Right forelimb (tissue), 1 donor: ENCODE measurements around the gene UBASH3B.

Source experiments
- DNase-seq: peaks from one replicate; pipeline ENCODE4 v3.0.0-alpha.2; 2018

The UBASH3B gene

DNA sequence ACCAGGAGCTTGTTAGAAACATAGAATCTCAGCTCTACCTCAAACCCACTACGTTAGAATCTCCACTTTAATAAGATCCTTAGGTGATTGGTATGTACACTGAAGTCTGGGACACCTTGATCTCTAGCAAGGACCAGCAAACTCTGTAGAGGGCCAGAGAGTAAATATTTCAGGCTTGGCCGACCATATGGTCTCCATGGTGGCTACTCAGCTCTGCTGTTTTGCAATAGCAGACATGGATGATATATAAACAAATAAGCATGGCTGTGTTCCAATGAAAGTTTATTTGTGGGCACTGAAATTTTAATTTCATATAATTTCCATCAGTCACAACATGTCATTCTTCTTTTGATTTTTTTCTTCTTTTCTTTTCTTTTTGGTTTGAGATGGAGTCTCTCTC, 23.9 kb downstream of the UBASH3B start:
- no peak for DNase-seq

DNA sequence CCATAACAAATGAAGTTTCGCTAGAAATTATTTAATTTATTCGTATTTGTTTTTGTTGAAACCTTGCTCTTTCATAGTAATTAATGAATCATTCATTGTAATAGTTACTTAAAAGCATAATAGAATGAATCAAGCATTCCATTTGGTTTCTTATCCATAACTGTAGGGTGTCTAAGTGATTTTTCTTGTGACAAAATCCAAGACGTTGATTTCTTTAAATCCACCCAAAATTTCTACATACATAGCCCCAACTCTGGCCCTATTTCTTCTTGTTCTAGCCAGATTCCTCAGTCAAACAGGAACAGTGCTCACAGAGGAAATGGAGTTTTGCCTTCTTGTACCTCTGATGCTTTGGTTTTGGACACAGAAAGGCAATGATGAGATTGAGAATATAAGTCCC, 25.5 kb downstream of the UBASH3B start:
- DNase-seq: no peak

DNA sequence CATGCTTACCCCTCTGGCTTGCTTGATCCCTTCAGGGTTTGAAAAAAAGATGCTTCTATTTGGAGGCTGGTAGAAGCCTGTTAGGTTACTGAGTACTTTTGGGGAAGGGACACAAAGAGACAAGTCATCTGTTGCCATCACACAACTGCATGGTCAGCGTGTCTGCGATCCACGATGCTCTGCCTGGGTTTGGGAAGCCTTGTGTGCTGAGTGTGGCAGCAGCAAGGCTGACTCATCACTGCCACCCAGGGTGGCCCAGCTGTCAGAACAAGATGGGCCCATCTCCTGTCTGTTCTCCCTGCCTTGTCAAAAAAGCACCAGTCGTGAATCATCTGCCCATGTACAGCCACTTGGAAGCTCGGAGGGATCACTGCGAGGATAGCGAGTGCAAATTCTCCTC, 26.2 kb downstream of the UBASH3B start:
- DNase-seq: no peak

DNA sequence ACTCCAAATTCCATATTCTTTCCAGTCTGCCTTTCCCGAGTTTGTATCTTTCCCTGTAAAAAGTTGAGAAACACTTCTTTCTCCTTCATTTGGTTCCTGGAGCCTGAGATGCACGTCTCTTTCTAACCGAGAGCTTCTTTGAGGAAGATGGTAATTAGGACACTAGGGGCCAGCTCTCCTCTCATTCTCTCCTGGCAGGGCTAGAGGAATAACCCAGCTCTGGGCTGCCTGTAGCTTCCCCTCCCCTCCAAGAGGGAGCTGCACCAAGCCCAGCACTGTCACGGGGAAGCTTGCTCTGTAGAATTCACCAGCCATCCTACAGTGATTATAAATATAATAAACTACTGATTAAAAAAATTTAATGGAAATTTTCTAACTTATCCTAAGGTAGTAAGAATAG, 26.9 kb downstream of the UBASH3B start:
- no peak for DNase-seq

DNA sequence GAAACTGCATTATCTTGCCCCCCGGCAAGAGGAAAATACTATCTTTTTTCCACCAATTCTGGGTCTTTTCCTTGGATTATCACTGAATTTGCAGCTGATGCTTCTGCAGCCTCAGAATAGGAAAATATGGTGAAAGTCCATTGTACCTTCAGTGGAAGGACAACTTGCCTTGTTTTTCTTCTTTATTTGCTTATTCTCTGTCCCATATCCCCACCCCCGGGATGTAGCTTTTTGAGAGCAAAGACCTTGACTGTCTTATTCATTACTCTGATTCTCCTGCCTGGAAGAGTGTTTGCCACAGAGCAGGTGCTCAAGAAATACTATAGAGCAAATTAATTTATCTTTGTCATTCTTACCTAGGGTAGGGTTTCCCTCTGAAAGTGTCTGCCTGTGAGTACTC, 29.5 kb downstream of the UBASH3B start:
- DNase-seq: no peak

- no peak for DNase-seq
Observed at GRCh38 chr11:122686111-122686510, 30.6 kb downstream of the UBASH3B start.

DNA sequence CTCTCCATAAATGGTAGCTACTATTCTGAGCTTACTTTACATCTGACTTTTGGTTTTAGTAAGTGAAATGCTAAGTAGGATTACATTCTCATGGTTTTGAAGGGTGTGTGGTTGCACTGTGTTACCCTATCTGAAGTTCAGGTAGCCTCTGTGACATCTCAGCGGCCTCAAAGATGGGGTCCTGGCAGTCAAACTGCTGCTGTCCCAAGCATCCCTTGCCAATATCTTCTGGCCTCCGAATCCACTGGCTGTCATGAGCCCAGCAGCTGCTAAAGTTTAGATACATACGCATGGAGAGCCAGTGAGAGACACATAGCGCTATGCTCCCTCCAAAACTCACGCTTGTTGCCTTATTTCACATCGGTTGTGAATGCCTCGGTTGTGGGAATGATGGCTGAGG, 34.9 kb downstream of the UBASH3B start:
- peak; percentile 56 for DNase-seq

- peak; percentile 69 for DNase-seq
Observed at GRCh38 chr11:122690801-122691548, 35.5 kb downstream of the UBASH3B start.

- DNase-seq: no peak
Observed at GRCh38 chr11:122691549-122692150, 36.1 kb downstream of the UBASH3B start.

- no peak for DNase-seq
Observed at GRCh38 chr11:122692444-122692843, 36.9 kb downstream of the UBASH3B start.

DNA sequence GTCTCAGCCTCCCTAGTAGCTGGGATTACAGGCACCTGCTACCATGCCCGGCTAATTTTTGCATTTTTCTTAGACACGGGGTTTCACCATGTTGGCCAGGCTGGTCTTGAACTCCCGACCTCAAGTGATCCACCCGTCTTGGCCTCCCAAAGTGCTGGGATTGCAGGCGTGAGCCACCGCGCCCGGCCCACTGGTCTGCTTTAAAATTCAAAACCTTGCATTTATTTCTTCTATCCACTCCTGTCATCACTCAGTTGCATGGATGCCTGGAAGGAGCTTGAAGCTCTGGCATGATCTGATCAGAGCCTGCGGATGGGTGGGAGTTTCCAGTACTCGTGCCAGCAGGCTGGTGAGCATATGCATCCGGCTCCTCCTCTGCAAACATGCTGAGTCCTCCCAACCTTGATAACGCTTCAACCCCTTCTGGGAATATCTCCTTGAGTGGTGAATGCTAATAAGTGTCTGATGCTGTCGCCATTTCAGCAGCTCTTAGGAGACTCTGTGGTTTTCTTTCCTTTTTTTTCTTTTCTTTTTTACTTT, 39.6 kb downstream of the UBASH3B start:
- no peak for DNase-seq

GRCh38 chr11:122696662-122697061, 41.1 kb downstream of the UBASH3B start:
- no peak for DNase-seq

DNA sequence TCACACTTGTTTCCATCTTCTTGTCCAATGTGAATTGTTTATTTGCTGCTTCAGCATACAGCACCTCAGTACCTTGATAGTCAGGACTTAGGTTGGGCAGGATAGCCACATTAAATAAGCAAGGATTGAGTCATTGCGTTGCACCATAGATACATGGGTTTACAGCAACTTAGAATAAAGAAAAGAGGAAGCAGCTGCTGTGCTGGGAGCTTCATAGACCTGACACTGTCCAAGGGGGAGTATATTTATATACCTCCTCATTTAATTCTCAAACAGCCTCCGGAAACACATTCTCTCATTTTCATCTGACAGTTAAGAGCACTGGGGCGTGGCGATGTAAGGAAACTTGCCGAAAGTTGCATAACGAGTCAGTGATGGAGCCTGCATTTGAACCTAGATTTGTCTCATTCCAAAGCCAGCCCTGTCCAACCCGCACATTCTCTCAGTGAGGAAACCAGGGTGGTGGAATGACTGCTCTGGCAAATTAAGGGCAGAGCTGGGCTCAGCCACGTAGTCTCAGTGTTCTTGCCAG, 42.2 kb downstream of the UBASH3B start:
- DNase-seq: no peak

- no peak for DNase-seq
Observed at GRCh38 chr11:122698392-122698791, 42.9 kb downstream of the UBASH3B start.

DNA sequence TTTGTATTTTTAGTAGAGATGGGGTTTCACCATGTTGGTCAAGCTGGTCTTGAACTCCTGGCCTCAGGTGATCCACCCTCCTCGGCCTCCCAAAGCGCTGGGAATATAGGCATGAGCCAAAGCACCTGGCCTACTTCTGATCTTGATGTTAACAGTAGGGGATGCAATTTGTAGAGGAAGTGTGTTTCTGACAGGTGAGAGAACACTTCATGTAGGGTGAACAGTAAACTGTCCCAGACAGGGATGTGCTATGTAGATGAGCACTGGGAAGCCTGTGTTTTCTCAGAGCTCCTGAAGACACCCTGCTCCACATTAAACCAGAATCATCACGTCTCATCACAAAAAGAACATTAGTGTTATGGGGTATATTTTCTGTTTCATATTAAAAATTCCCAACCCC, 45.1 kb downstream of the UBASH3B start:
- no peak for DNase-seq

- no peak for DNase-seq
Observed at GRCh38 chr11:122701143-122701542, 45.6 kb downstream of the UBASH3B start.

- no peak for DNase-seq
Observed at GRCh38 chr11:122703541-122704272, 48.2 kb downstream of the UBASH3B start.

DNA sequence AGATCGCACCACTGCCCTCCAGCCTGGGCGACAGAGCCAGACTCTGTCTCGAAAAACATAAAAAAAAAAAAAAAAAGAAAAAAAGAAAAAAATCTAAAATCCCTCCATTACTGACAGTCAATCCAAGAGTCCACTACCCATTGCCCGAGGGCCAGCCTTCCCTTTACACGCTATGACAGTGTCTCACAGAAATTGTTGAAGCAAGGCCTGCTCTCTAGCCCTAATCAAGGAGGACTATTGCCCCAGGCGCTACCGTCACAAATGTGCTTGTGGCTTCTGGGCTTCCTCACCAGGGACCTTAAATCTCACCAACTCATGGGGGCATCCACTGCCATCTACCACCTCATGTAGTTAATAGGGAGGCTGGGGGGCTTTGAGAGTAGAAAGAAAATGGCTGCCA, 49.9 kb downstream of the UBASH3B start:
- peak; percentile 32 for DNase-seq

DNA sequence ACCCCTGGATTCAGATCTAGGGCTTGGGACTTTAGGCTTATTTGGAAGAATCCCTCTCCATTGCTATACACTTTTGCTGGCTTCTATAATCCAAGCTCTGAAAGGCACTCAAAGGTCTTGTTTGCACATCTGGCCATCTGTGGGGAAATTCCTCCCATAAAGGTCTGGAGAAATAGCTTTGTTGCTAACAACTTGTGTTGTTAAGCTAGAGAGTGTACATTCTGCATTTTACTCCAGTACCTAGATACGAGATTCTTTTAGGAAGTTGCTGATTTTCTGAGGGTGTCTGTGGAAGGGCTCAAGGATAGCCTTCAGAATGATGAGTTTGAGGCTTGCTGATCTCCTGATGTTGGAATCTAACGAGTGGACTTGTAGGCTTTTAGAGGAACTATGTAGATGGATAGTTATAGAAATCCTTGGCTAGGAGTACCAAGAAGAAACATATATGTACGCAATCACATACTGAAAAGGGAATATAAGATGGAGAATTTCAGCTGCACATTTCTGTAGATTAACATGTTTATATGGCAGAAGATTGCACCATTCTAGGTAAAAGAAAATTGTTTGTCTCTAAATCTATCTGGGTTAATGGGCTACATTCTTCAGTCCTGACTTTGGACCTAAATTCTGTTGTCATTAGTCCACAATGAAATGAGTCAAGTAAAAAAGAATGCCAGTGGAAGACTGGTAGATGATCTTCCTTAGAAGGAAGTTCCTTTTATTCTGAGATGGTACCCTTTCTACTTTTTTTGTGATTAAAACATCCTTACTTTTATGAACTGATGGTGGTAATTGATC, 51.0 kb downstream of the UBASH3B start:
- no peak for DNase-seq

DNA sequence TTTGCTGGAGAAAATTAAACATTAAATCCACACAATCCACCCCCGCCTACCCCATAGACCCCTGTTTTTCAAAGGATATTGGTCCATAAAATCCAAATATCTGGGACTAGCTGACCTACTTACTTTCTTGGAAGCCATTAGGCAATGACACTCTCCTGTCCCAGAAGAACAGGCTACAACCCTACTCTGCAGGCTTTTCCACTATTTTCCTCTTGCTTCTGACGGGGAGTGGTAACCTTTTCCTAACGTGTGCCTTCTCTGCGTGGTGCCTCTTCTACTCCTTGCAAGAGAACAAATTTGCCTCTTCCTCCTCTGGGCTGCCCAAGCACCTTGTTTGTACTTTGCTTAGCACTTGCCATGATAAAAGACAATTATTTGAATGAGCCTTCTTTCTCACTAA, 51.6 kb downstream of the UBASH3B start:
- DNase-seq: no peak

- DNase-seq: no peak
Observed at GRCh38 chr11:122707901-122708300, 52.4 kb downstream of the UBASH3B start.

- no peak for DNase-seq
Observed at GRCh38 chr11:122709039-122709760, 53.7 kb downstream of the UBASH3B start.
